Measurements from ENCODE around the gene SHOX. TPM values are rescaled to one million over a fixed set of nuclear protein-coding genes. Genes with fewer than 3 reads are reported as not detected.
"Not testable (repeated sequence)": the region's sequence is repeated elsewhere in the genome, so short reads cannot be mapped to it uniquely, and the experiment has no call there.

Gene SHOX
- total and polyA plus RNA-seq, 2 experiments from 2014 or later, result not detected

DNA sequence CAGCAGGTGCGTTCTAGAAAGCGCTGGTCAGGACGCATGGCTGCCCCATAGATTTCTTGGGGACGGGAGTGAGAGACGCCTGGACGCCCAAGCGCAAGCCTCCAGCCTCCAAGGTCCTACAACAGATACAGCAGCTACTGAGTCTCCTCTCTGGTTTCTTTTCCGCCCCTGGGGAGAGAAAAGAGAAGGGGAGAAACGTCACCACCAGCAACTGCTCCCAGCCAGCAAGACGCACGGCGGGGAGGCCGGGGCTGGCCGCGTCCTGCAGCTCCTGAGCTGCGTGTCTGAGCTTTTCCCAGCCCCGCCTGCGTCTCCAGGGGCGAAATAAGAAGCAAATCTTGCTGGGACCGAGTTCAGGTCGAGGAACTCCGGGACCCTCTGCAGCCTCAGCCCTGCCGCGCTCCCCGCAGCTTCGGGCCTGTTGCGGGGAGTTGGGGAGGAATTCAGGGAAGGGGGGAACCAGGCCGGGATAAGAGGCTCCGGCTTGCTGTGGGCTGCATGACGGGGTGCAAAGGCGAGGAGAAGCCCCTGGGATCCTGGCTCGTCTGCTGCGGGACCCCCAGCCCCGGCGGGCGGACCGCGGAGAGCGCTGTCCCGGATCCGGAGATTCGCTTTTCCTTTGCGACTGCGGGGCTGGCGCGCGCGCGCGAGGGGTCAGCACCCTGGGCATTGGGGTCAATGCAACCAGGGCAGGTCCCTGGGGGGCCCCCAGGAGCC lies 6.8 kb upstream of the SHOX start:
- Histone ChIP-seq H4K20me1 (ENCODE audit: insufficient read depth) (no peaks in the 10 kb centered on the region), H3K4me3 (no peak overlapping the region), H3K36me3 (ENCODE audit: low read depth) (no peaks in the 10 kb centered on the region), H3K9me3 (ENCODE audit: low read depth) (no peaks in the 10 kb centered on the region), H3F3A (ENCODE audit: insufficient read depth) (no peaks in the 10 kb centered on the region), H2AFZ (no peak overlapping the region), H3K27me3 (replicated peaks; ENCODE audit: insufficient read depth) (no peaks in the 10 kb centered on the region), H3K79me2 (ENCODE audit: insufficient read depth) (no peaks in the 10 kb centered on the region), H3K4me1 (ENCODE audit: insufficient read depth) (no peaks in the 10 kb centered on the region), H3K9me2 (ENCODE audit: insufficient read depth) (no peaks in the 10 kb centered on the region), H3K9ac (no peak overlapping the region), H3K4me2 (ENCODE audit: unreplicated experiment) (no peak overlapping the region), H3K27ac (no peak overlapping the region)
- no peak for TF ChIP-seq EZH2 (IDR thresholded peaks at IDR 0.05; ENCODE audit: insufficient read depth, poor library complexity, severe bottlenecking)
- no peak for TF ChIP-seq EZH2phosphoT487 (IDR thresholded peaks at IDR 0.05; ENCODE audit: insufficient read depth, low read depth)
- DNase-seq, result peak; percentile 8
- in situ Hi-C loops (cut with MboI), result no loop called here
- 9 to 10% methylated on average over 36 to 46 of the region's 50 CpGs for WGBS, 2 experiments (ENCODE audit: low coverage in 1 of 2, low lambda C conversion rate in 2 of 2, missing lambda C conversion rate in 2 of 2)

DNA sequence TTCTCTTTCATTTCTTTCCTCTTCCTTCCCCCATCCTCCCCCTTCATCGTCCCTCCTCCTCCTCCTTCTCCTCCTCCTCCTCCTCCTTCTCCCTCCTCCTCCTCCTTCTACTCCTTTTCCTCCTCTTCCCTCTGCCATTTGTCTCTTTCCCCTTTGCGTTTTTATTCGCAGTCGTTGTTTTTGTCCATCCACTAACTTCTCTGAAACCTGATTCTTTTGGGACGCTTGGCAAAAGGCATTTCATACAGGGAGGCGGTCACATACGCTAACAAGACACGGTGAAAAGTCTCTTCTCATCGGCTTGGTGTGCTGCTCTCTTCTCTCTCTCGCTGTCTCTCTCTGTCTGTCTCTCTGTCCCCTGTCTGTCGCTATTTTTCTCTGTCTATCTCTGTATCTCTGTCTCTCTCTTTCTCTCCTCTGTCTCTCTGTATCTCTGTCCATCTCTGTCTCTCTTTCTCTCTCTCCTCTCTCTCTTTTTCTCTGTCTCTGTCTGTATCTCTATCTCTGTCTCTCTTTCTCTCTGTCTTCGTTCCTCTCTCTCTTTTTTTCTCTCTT lies 5.4 kb upstream of the SHOX start:
- Histone ChIP-seq H2AFZ (no peak overlapping the region), H3K9ac (no peak overlapping the region), H3K9me2 (ENCODE audit: insufficient read depth) (no peaks in the 10 kb centered on the region), H4K20me1 (ENCODE audit: insufficient read depth) (no peaks in the 10 kb centered on the region), H3K27me3 (replicated peaks; ENCODE audit: insufficient read depth) (no peaks in the 10 kb centered on the region), H3K79me2 (ENCODE audit: insufficient read depth) (no peaks in the 10 kb centered on the region), H3F3A (ENCODE audit: insufficient read depth) (no peaks in the 10 kb centered on the region), H3K9me3 (ENCODE audit: low read depth) (no peaks in the 10 kb centered on the region), H3K4me3 (no peak overlapping the region), H3K4me1 (ENCODE audit: insufficient read depth) (no peaks in the 10 kb centered on the region), H3K36me3 (ENCODE audit: low read depth) (no peaks in the 10 kb centered on the region), H3K27ac (no peak overlapping the region), H3K4me2 (ENCODE audit: unreplicated experiment) (no peak overlapping the region)
- WGBS, 2 experiments (ENCODE audit: low coverage in 1 of 2, low lambda C conversion rate in 2 of 2, missing lambda C conversion rate in 2 of 2), result 8 to 15% methylated on average over 11 to 12 of the region's 12 CpGs
- in situ Hi-C loops (cut with MboI), result no loop called here
- TF ChIP-seq EZH2phosphoT487 (IDR thresholded peaks at IDR 0.05; ENCODE audit: insufficient read depth, low read depth) (no peak), EZH2 (IDR thresholded peaks at IDR 0.05; ENCODE audit: insufficient read depth, poor library complexity, severe bottlenecking) (no peak)
- no peak for DNase-seq

DNA sequence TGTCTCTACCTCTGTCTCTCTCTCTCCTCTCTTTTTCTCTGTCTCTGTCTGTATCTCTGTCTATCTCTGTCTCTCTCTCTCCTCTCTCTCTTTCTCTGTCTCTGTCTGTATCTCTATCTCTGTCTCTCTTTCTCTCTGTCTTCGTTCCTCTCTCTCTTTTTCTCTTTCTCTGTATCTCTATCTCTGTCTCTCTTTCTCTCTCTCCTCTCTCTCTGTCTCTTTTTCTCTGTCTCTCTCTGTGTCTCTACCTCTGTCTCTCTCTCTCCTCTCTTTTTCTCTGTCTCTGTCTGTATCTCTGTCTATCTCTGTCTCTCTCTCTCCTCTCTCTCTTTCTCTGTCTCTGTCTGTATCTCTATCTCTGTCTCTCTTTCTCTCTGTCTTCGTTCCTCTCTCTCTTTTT lies 4.5 kb upstream of the SHOX start:
- H3K79me2 ChIP-seq (ENCODE audit: insufficient read depth); H3K9ac ChIP-seq; H3K4me2 ChIP-seq (ENCODE audit: unreplicated experiment); H3K9me3 ChIP-seq (ENCODE audit: low read depth); H3K4me3 ChIP-seq; H3K27ac ChIP-seq; H2AFZ ChIP-seq; H3K27me3 ChIP-seq (replicated peaks; ENCODE audit: insufficient read depth); H3F3A ChIP-seq (ENCODE audit: insufficient read depth); in situ Hi-C loops (cut with MboI); H4K20me1 ChIP-seq (ENCODE audit: insufficient read depth); H3K36me3 ChIP-seq (ENCODE audit: low read depth); H3K4me1 ChIP-seq (ENCODE audit: insufficient read depth); DNase-seq; H3K9me2 ChIP-seq (ENCODE audit: insufficient read depth): not testable (repeated sequence)
- WGBS, 2 experiments (ENCODE audit: low coverage in 1 of 2, low lambda C conversion rate in 2 of 2, missing lambda C conversion rate in 2 of 2), result 5% methylated on average over 2 of the region's 2 CpGs; no CpG with 5 or more reads in 1 of the 2 experiments

GRCh38 chrX:626745-627509 lies 3.7 kb upstream of the SHOX start:
- TF ChIP-seq EZH2phosphoT487 (IDR thresholded peaks at IDR 0.05; ENCODE audit: insufficient read depth, low read depth), result no peak
- no peak for TF ChIP-seq EZH2 (IDR thresholded peaks at IDR 0.05; ENCODE audit: insufficient read depth, poor library complexity, severe bottlenecking)
- no peak for DNase-seq
- Histone ChIP-seq H3K4me3 (no peak overlapping the region), H3K36me3 (ENCODE audit: low read depth) (no peaks in the 10 kb centered on the region), H4K20me1 (ENCODE audit: insufficient read depth) (no peaks in the 10 kb centered on the region), H3K27ac (no peak overlapping the region), H3F3A (ENCODE audit: insufficient read depth) (no peaks in the 10 kb centered on the region), H3K79me2 (ENCODE audit: insufficient read depth) (no peaks in the 10 kb centered on the region), H3K9ac (no peak overlapping the region), H3K4me1 (ENCODE audit: insufficient read depth) (no peaks in the 10 kb centered on the region), H3K4me2 (ENCODE audit: unreplicated experiment) (no peak overlapping the region), H2AFZ (no peak overlapping the region), H3K9me2 (ENCODE audit: insufficient read depth) (no peaks in the 10 kb centered on the region), H3K9me3 (ENCODE audit: low read depth) (no peaks in the 10 kb centered on the region), H3K27me3 (replicated peaks; ENCODE audit: insufficient read depth) (no peaks in the 10 kb centered on the region)
- 23 to 26% methylated on average over 13 of the region's 13 CpGs for WGBS, 2 experiments (ENCODE audit: low coverage in 1 of 2, low lambda C conversion rate in 2 of 2, missing lambda C conversion rate in 2 of 2)
- in situ Hi-C loops (cut with MboI), result no loop called here
